ENCODE data around the gene CTRL.

The CTRL gene

GRCh38 chr16:67883146-67883871 is 48.4 kb downstream of the CTRL start:
- TF ChIP-seq MYC (IDR thresholded peaks at IDR 0.05; ENCODE audit: low read depth, low read length) (no peak), CTCF (IDR thresholded peaks at IDR 0.05; ENCODE audit: low read depth, low read length) (no peak), MAX (IDR thresholded peaks at IDR 0.05; ENCODE audit: low read depth, low read length) (no peak), POLR2A (IDR thresholded peaks at IDR 0.05; ENCODE audit: extremely low read depth, insufficient read length) (no peak)
- DNase-seq (ENCODE audit: low read depth): no peak
- no peak overlapping the region for H3K4me3 ChIP-seq (ENCODE audit: low read depth, low read length)

GRCh38 chr16:67882374-67883145 is 49.1 kb downstream of the CTRL start:
- TF ChIP-seq CTCF (IDR thresholded peaks at IDR 0.05; ENCODE audit: low read depth, low read length) (no peak), MYC (IDR thresholded peaks at IDR 0.05; ENCODE audit: low read depth, low read length) (no peak), POLR2A (IDR thresholded peaks at IDR 0.05; ENCODE audit: extremely low read depth, insufficient read length) (no peak), MAX (IDR thresholded peaks at IDR 0.05; ENCODE audit: low read depth, low read length) (no peak)
- H3K4me3 ChIP-seq (ENCODE audit: low read depth, low read length): no peak overlapping the region
- no peak for DNase-seq (ENCODE audit: low read depth)

GRCh38 chr16:67881621-67882161 is 50.0 kb downstream of the CTRL start:
- H3K4me3 ChIP-seq (ENCODE audit: low read depth, low read length): no peak overlapping the region
- no peak for DNase-seq (ENCODE audit: low read depth)
- no peak for TF ChIP-seq MYC (IDR thresholded peaks at IDR 0.05; ENCODE audit: low read depth, low read length)
- TF ChIP-seq MAX (IDR thresholded peaks at IDR 0.05; ENCODE audit: low read depth, low read length): no peak
- TF ChIP-seq POLR2A (IDR thresholded peaks at IDR 0.05; ENCODE audit: extremely low read depth, insufficient read length): no peak
- TF ChIP-seq CTCF (IDR thresholded peaks at IDR 0.05; ENCODE audit: low read depth, low read length): no peak

GRCh38 chr16:67880584-67880983 is 51.1 kb downstream of the CTRL start:
- no peak for DNase-seq (ENCODE audit: low read depth)
- TF ChIP-seq POLR2A (IDR thresholded peaks at IDR 0.05; ENCODE audit: extremely low read depth, insufficient read length): no peak
- TF ChIP-seq MYC (IDR thresholded peaks at IDR 0.05; ENCODE audit: low read depth, low read length): no peak
- no peak overlapping the region for H3K4me3 ChIP-seq (ENCODE audit: low read depth, low read length)

- no peak overlapping the region for H3K4me3 ChIP-seq (ENCODE audit: low read depth, low read length)
- TF ChIP-seq MYC (IDR thresholded peaks at IDR 0.05; ENCODE audit: low read depth, low read length) (no peak), CTCF (IDR thresholded peaks at IDR 0.05; ENCODE audit: low read depth, low read length) (no peak), POLR2A (IDR thresholded peaks at IDR 0.05; ENCODE audit: extremely low read depth, insufficient read length) (no peak), MAX (IDR thresholded peaks at IDR 0.05; ENCODE audit: low read depth, low read length) (no peak)
- no peak for DNase-seq (ENCODE audit: low read depth)
These were observed 51.7 kb downstream of the CTRL start for GRCh38 chr16:67879936-67880335.

Measured in NB4 (cell line).